GM18499 (cell line): ENCODE data around the gene ZNF609.

ENCODE experiments used
- ATAC-seq: cut with Tn5 transposase; IDR thresholded peaks from one replicate; pipeline ENCODE4 v1.9.1; 2021; ENCODE audit warnings: moderate number of reproducible peaks; ENCODE audit not compliant: insufficient read depth, unreplicated experiment

ZNF609 gene

GRCh38 chr15:64460206-64460723 is at the start of gene ZNF609:
Gene ZNF609 (plus strand): TSS chr15:64460578. CDS start chr15:64499420, 38,842 bp downstream.
- ATAC-seq, result no peak

GRCh38 chr15:64412216-64412615 is 48.2 kb upstream of the ZNF609 start:
- no peak for ATAC-seq

GRCh38 chr15:64422697-64423096 is 37.7 kb upstream of the ZNF609 start:
- no peak for ATAC-seq

- ATAC-seq, result no peak
Observed at GRCh38 chr15:64423970-64424369, 36.4 kb upstream of the ZNF609 start.

GRCh38 chr15:64425221-64425620 is 35.2 kb upstream of the ZNF609 start:
- ATAC-seq, result no peak

- ATAC-seq, result no peak
Observed at GRCh38 chr15:64426845-64427465, 33.4 kb upstream of the ZNF609 start.

- no peak for ATAC-seq
Observed at GRCh38 chr15:64429448-64429847, 30.9 kb upstream of the ZNF609 start.

- ATAC-seq, result no peak
Observed at GRCh38 chr15:64430000-64430735, 30.2 kb upstream of the ZNF609 start.

GRCh38 chr15:64437982-64438381 is 22.4 kb upstream of the ZNF609 start:
- ATAC-seq, result no peak

GRCh38 chr15:64438653-64439447 is 21.5 kb upstream of the ZNF609 start:
- no peak for ATAC-seq

- ATAC-seq, result no peak
Observed at GRCh38 chr15:64441852-64442251, 18.5 kb upstream of the ZNF609 start.

GRCh38 chr15:64443016-64443415 is 17.4 kb upstream of the ZNF609 start:
- no peak for ATAC-seq

- no peak for ATAC-seq
Observed at GRCh38 chr15:64443747-64444621, 16.4 kb upstream of the ZNF609 start.

- ATAC-seq, result no peak
Observed at GRCh38 chr15:64444836-64445235, 15.5 kb upstream of the ZNF609 start.

- no peak for ATAC-seq
Observed at GRCh38 chr15:64447536-64448315, 12.7 kb upstream of the ZNF609 start.

GRCh38 chr15:64452988-64453688 is 7.2 kb upstream of the ZNF609 start:
- no peak for ATAC-seq

- ATAC-seq, result no peak
Observed at GRCh38 chr15:64453689-64454037, 6.7 kb upstream of the ZNF609 start.

- no peak for ATAC-seq
Observed at GRCh38 chr15:64454282-64454681, 6.1 kb upstream of the ZNF609 start.

- ATAC-seq, result no peak
Observed at GRCh38 chr15:64455961-64456371, 4.4 kb upstream of the ZNF609 start.
